ENCODE measurements around the gene VPS13A.
A peak's percentile ranks its signal among the peaks of the same experiment; 100 is the strongest.
"Not testable (repeated sequence)": the region's sequence is repeated elsewhere in the genome, so short reads cannot be mapped to it uniquely, and the experiment has no call there.

Gene VPS13A

GRCh38 chr9:77188242-77188641 is 10.9 kb downstream of the VPS13A start:
- no peak for DNase-seq (ENCODE audit: low spot score)

GRCh38 chr9:77194423-77194822 is 17.1 kb downstream of the VPS13A start:
- no peak for DNase-seq (ENCODE audit: low spot score)

DNA sequence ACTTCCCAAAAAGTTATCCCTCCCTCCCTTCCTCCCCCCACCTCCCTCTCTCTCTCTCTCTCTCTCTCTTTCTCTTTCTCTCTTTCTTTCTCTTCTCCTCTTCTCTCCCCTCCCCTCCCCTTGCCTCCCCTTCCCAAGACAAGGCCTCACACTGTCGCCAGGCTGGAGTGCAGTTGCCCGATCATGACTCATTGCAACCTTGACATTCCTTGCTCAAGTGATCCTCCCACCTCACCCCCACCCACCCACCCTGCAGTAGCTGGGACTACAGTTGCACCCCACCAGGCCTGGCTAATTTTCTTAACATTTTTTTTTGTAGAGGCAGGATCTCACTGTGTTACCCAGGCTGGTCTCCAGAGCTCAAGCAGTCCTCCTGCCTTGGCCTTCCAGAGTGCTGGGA is 32.8 kb downstream of the VPS13A start:
- no peak for DNase-seq (ENCODE audit: low spot score)

DNA sequence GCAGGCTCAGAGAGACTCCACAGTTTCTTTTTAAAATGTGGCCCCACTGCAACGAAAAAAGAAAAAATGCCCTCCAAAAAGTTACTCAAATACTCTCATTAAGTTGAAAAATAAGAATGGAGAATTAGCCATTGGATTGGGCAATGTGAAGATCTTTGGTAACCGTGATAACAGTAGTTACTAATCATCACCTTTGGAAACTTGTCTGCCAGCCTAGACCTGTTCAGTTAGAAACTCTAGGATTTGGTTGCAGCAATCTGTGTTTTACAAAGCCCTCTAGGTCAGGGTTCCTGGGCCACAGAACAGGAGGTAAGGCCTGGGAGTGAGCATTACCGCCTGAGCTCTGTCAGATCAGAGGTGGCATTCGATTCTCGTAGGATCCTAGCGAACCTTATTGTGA is 34.2 kb downstream of the VPS13A start:
- DNase-seq (ENCODE audit: low spot score), result no peak

GRCh38 chr9:77212801-77213200 is 35.5 kb downstream of the VPS13A start:
- DNase-seq (ENCODE audit: low spot score), result no peak

- no peak for DNase-seq (ENCODE audit: low spot score)
These were observed 38.5 kb downstream of the VPS13A start for GRCh38 chr9:77215874-77216273.

GRCh38 chr9:77218612-77219011 is 41.3 kb downstream of the VPS13A start:
- no peak for DNase-seq (ENCODE audit: low spot score)

DNA sequence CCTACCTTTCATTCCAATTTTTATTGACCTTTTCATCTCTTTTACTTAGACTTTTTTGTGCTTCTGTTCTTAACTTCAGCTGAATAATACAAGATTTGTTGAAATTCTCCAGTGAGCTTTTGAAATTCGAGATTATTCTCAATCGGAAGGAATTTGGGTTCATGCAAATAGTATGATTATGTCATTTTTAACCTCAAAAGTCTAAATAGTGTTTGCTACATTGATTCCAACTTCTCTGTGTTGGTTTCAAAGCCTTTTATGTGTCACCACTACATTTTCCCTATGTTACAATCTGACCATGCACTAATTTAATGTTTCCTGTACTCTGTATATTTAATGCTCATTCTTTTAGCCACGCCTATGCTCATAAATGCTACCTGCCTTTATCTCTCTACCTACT is 44.1 kb downstream of the VPS13A start:
- no peak for DNase-seq (ENCODE audit: low spot score)

DNA sequence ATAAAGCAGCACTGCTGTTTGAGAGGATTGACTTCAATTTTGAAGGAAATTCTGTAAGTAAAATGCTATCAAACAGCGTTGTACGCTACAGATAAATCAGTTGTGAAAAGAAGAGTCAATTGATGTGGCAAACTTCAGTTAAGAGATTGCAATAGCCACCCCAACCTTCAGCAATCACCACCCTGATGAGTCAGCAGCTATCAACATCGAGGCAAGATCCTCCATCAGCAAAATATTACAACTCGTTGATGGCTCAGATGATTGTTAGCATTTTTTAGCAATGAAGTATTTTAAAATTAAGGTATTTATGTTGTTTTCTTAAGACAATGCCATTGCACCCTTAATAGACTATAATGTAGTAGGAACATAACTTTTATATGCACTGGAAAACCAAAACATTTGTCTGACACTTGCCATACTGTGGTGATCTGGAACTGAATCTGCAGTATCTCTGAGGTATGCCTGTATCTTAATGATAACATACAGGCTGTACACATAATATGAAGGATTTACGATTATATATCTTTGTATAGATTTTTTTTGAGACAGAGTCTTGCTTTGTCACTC is 47.5 kb downstream of the VPS13A start:
- no peak for DNase-seq (ENCODE audit: low spot score)

DNA sequence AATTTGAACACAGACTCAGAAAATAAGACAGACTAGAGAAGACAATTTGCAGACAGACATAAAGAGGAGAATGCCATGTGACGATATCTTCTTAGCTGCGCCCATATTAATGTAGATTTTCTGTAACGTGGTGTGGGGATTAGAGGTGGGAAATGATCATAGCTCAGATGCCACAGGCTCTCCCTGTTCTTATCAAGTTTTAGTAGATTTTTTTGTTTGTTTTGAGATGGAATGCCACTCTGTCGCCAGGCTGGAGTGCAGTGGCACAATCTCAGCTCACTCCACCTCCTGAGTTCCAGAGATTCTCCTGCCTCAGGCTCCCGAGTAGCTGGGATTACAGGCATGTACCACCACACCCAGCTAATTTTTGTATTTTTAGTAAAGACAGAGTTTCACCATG is 59.4 kb downstream of the VPS13A start:
- DNase-seq (ENCODE audit: low spot score), result no peak

GRCh38 chr9:77237896-77238295 is 60.6 kb downstream of the VPS13A start:
- peak; percentile 13 for DNase-seq (ENCODE audit: low spot score)

- DNase-seq (ENCODE audit: low spot score), result no peak
These were observed 73.7 kb downstream of the VPS13A start for GRCh38 chr9:77251050-77251449.

DNA sequence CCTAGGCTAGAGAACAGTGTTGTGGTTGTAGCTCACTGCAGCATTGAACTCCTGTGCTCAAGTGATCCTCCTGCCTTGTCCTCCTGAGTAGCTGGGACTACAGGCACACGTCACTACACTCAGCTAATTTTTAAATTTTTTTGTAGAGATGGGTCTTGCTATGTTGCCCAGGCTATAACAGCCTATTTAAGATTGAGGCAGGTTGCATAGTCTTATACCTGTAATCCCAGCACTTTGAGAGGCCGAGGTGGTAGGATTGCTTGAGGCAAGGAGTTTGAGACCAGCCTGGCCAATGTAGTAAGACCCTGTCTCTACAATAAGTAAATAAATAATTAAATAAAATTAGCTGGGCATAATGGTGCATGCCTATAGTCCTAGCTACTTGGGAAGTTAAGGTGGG is 79.9 kb downstream of the VPS13A start:
- DNase-seq (ENCODE audit: low spot score), result no peak

DNA sequence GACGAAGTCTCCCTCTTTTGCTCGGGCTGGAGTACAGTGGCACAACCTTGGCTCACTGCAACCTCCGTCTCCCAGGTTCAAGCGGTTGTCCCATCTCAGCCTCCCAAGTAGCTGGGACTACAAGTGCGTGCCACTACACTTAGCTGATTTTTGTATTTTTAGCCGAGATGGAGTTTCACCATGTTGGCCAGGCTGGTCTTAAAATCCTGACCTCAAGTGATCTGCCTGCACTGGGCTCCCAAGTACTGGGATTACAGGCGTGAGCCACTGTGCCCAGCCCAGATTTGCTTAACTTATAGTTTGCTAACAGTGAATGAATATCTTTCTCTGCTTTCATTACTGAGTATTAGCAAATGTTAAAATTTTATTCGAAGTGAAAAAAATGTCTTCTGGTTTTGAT is 84.3 kb downstream of the VPS13A start:
- no peak for DNase-seq (ENCODE audit: low spot score)

- DNase-seq (ENCODE audit: low spot score), result not testable (repeated sequence)
These were observed 90.4 kb downstream of the VPS13A start for GRCh38 chr9:77267762-77268161.

GRCh38 chr9:77271023-77271690 is 93.8 kb downstream of the VPS13A start:
- DNase-seq (ENCODE audit: low spot score), result no peak

DNA sequence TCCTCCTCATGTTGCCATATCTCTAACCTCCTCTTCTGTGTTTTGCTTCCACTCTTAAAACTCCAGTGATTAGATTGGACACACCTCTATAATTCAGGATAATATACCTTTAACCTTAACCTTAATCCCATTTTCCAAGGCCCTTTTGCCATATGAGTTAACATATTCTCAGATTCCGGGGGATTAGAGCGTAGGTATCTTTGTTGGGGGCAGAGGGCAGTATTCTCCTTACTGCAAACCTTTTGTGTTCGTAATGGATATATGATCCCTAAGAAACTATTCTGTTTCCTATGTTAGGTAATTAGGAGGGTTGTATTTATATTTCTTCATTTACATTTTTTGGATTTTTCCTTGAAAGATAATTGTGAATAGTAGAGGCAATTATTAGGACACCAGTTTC is 99.5 kb downstream of the VPS13A start:
- no peak for DNase-seq (ENCODE audit: low spot score)

DNA sequence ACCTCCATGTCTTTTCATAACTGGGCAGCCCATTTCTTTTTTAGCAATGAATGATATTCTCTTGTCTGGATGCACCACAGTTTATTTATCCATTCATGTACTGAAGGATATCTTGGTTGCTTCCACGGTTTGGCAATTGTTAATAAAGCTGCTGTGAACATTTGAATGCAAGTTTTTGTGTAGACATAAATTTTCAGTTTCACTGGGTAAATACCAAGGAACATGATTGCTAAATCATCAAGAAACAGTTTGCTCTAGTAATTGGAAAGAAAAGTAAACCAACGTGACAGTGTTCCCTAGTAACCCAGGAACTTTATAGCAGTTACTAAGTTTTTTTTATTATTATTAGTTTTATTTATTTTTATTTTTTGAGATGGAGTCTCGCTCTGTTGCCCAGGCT is 100.4 kb downstream of the VPS13A start:
- no peak for DNase-seq (ENCODE audit: low spot score)

- DNase-seq (ENCODE audit: low spot score), result no peak
These were observed 106.7 kb downstream of the VPS13A start for GRCh38 chr9:77283991-77284390.

- no peak for DNase-seq (ENCODE audit: low spot score)
These were observed 107.3 kb downstream of the VPS13A start for GRCh38 chr9:77284616-77285015.

DNA sequence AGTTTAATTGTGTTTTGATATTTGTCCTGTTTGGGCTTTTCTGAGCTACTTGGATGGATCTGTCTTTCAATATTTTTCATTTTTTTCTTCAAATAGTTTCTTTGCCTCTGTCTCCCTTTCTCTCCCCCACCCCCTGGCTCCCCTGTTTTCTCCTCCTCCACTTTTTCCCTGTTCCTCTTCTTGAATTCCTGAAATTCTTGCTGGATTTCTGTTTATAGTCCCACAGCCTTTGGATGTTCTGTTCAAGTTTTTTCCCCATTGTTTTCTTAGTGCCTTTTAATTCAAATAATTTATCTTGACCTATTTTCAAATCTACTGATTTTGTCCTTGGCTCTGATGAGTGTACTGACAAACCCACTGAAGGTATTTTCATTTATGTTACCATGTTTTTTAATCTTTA is 113.0 kb downstream of the VPS13A start:
- DNase-seq (ENCODE audit: low spot score), result no peak

GRCh38 chr9:77291714-77292113 is 114.4 kb downstream of the VPS13A start:
- DNase-seq (ENCODE audit: low spot score), result no peak

- no peak for DNase-seq (ENCODE audit: low spot score)
These were observed 116.6 kb downstream of the VPS13A start for GRCh38 chr9:77293949-77294348.

GRCh38 chr9:77304543-77304942 is 127.2 kb downstream of the VPS13A start:
- no peak for DNase-seq (ENCODE audit: low spot score)

All from hematopoietic multipotent progenitor cell treated with erythropoietin and hydrocortisone succinate and interleukin-3 and kit ligand, for 15 days (in vitro differentiated cells).